Activated naive CD8-positive, alpha-beta T cell treated with anti-CD3 and anti-CD28 coated beads, Interleukin-2, amount 50 U/mL, for 24 hours (primary cell): ENCODE results near the gene CMTM5.

Experiments used
- ATAC-seq: fragments of 150-1000 bp; cut with Tn5 transposase; one replicate; pipeline ENCODE4 v1.10.0; 2021
- DNase-seq: peaks from one replicate; pipeline ENCODE4 v3.0.0; 2021
- H3K27ac Mint-ChIP-seq: one replicate; pipeline ENCODE4 v1.8.0; 2021; ENCODE audit warnings: mild to moderate bottlenecking, mixed read lengths
- H3K27me3 Mint-ChIP-seq: one replicate; pipeline ENCODE4 v1.8.0; 2021; ENCODE audit warnings: mixed read lengths
- H3K36me3 Mint-ChIP-seq: one replicate; pipeline ENCODE4 v1.8.0; 2021; ENCODE audit warnings: low read depth, mixed read lengths
- H3K4me1 Mint-ChIP-seq: one replicate; pipeline ENCODE4 v1.8.0; 2021; ENCODE audit warnings: mixed read lengths
- H3K4me3 Mint-ChIP-seq: one replicate; pipeline ENCODE4 v1.8.0; 2021; ENCODE audit warnings: mild to moderate bottlenecking, moderate library complexity, mixed read lengths
- H3K9me3 Mint-ChIP-seq: one replicate; pipeline ENCODE4 v1.8.0; 2021; ENCODE audit warnings: mixed read lengths

The CMTM5 gene

DNA sequence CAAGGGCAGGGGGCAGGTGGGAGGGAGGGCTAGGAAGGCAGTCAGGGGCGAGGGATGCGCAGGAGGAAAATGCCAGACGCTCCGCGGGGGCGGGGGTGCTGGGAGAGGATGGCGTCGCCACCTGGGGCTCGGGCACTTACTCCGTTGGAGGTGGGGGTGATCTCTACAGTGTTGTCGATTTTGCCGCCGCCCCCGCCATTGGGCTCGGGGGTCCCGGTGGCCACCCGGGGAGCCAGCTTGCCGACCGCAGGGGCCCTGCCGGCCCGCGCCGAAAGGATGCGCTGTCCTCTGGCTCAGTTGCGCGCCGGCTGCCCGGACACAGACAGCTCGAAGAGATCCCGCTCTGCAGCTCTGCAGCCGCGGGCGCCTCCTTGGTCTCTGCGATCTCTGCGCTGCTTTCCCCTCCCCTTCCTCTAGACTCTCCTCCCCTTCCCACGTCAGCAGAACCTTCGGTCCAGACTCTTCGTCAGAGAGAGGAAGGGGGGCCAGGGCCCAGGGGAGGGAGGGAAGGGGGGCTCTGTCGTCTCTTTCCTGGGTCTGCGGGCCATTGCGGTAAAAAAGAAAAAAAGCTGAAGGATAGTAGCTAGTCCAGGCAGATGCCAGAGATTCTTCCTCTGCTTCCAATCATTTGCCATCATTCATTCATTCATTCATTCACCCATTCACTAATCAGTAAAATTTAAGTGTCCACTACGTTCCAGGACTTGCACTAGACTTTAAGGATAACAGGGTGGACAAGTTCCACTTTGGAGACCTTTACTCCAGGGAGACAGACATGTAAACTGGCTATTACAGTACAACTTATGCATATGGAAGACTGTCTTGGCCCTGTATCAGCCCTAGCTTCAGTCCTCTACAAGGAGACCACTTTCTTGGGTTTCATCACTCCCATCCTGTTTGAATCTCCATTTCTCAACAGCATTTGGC, 24.1 kb upstream of the CMTM5 start, which contains the start of gene SLC22A17:
TSS of gene SLC22A17 (minus strand) at position 382 of the 927 bp plus-strand sequence.
- ATAC-seq = peak; percentile 82
- Mint-ChIP-seq H3K27me3 (peaks cover 30% of the 10 kb centered on the region), H3K9me3 (no peaks in the 10 kb centered on the region), H3K36me3 (no peaks in the 10 kb centered on the region), H3K4me1 (peaks cover 13% of the 10 kb centered on the region), H3K4me3 (peak within 1 kb of the TSS; percentile 61), H3K27ac (peak within 1 kb of the TSS; percentile 47)
- peak; percentile 52 for DNase-seq

DNA sequence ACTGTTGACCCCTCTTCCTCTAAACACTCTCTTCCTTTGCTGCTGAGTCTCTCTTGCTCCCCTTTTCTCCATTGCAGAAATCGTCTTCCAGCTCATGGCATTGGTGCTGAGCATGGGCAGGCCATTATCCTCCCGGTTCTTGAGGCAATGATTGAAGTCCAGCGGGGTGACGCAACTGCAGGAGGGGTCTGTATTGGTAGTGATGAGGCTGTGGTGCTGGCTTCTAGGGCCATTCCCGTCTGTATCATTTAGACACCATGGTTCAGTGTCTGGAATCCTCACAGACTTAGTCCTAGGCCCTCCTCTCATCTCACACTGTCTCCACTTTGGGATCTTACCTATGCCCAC, 23.4 kb upstream of the CMTM5 start:
- Mint-ChIP-seq H3K9me3 (no peaks in the 10 kb centered on the region), H3K4me3 (peak overlapping the region; percentile 61), H3K27me3 (peaks cover 30% of the 10 kb centered on the region), H3K27ac (peak overlapping the region; percentile 47), H3K36me3 (no peaks in the 10 kb centered on the region), H3K4me1 (peaks cover 13% of the 10 kb centered on the region)
- ATAC-seq (no peak), DNase-seq (no peak)

DNA sequence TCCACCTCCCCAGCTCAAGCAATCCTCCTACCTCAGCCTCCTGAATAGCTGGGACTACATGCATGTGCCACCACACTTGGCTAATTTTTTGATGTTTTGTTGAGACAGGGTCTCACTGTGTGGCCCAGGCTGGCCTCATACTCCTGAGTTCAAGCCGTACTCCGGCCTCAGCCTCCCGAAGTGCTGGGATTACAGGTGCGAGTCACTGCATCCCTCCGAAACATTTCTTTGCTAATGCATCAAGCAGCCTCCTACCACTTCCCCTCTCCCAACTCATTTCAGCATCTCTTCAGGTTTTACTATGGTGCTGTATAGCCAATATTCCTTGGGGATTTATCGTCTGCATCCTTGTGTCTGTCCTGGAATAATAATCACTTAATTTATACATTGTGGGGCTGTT, 21.9 kb upstream of the CMTM5 start:
- DNase-seq = no peak
- no peak overlapping the region for H3K4me3 Mint-ChIP-seq
- H3K4me1 Mint-ChIP-seq = peaks cover 13% of the 10 kb centered on the region
- H3K36me3 Mint-ChIP-seq = no peaks in the 10 kb centered on the region
- H3K27ac Mint-ChIP-seq = no peak overlapping the region
- H3K9me3 Mint-ChIP-seq = no peaks in the 10 kb centered on the region
- H3K27me3 Mint-ChIP-seq = peaks cover 27% of the 10 kb centered on the region
- ATAC-seq = no peak

DNA sequence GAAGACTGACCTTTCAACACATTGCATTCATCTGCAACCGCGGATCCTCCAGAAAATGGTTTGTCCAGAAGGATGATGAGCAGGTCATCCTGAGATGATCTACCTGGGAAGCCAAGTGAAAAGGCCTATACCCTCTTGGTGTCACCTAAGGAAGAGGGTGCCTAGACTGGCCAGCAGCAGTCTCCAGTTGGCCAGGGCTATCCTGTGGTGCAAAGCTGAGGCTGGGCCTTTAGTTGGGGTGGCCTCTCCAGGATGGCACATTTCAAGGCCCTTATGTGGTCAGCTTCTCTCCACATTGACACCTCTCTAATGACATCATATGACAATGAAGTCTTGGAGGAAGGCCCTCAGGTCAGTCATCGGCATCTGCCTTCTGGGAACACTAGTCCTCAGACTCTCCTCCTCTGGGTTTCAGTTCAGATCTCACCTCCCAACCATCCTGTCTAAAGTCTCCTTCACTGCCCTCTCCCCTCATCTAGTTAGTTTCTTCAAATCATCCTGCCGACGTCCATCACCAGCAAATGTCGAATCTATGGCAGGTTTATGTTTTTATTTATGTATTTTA, 20.9 kb upstream of the CMTM5 start:
- no peak for ATAC-seq
- Mint-ChIP-seq H3K36me3 (no peaks in the 10 kb centered on the region), H3K27ac (no peak overlapping the region), H3K27me3 (peaks cover 19% of the 10 kb centered on the region), H3K9me3 (no peaks in the 10 kb centered on the region), H3K4me1 (peaks cover 13% of the 10 kb centered on the region), H3K4me3 (no peak overlapping the region)
- DNase-seq = no peak

DNA sequence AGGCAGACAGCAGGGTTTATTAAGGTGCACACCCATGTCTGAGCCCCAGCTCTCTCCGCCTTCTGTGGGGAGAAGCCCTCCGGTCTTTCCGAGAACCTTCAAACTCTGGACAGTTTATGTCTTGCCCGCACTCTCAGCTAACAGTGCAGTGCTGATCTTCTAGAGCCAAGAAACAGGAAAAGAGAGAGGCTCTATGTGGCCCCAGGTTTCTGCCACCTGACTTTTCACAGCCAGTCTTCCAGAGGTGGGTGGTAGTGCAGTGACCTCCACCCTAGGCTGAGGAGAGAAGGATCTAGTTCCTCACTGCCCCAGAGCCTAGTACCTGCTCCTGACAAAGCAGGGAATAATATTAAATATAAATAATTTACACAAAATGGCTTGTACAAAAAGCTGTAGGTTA, 20.2 kb upstream of the CMTM5 start:
- Mint-ChIP-seq H3K27ac (no peak overlapping the region), H3K9me3 (no peaks in the 10 kb centered on the region), H3K27me3 (peaks cover 13% of the 10 kb centered on the region), H3K36me3 (no peaks in the 10 kb centered on the region), H3K4me1 (peaks cover 8% of the 10 kb centered on the region), H3K4me3 (no peak overlapping the region)
- DNase-seq (no peak), ATAC-seq (no peak)

DNA sequence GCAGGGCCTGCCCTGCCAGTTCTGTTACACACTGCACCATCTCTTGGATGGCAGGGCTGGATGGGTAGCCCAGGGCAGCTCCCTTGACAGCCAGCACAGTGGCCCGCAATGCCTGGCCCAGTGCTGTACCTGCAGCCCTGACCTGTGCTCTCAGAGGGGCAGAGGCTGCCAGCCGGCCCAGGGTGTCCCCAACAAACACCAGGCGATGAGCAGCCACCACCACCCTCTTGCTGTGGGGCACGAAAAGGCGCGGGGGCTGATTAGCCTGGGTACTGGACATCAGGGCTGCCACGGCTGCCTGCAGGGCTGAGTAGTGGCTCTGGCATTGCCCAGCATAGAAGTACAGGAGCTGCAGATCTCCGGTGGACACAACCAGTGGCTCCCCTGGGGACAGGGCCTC, 19.6 kb upstream of the CMTM5 start:
- Mint-ChIP-seq H3K4me3 (no peak overlapping the region), H3K27me3 (peaks cover 13% of the 10 kb centered on the region), H3K36me3 (no peaks in the 10 kb centered on the region), H3K27ac (no peak overlapping the region), H3K4me1 (peaks cover 8% of the 10 kb centered on the region), H3K9me3 (no peaks in the 10 kb centered on the region)
- DNase-seq (no peak), ATAC-seq (no peak)

DNA sequence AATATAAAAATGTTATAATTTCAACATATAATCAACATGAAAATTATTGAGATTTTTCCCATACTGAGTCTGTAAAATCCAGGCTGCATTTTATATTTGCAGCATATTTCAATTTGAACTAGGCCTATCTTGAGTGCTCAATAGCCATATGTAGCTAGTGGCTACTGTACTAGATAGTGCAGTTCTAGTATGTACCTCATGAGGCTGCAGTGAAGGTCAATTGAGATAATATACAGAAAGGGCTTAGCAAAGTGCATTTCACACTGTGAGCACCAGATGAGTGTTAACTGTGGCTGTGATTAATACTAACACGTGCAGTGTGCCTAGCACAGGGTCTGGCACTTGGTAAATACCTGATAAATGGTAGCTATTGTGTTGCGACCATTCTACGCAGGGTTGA, 18.8 kb upstream of the CMTM5 start:
- no peak for ATAC-seq

DNA sequence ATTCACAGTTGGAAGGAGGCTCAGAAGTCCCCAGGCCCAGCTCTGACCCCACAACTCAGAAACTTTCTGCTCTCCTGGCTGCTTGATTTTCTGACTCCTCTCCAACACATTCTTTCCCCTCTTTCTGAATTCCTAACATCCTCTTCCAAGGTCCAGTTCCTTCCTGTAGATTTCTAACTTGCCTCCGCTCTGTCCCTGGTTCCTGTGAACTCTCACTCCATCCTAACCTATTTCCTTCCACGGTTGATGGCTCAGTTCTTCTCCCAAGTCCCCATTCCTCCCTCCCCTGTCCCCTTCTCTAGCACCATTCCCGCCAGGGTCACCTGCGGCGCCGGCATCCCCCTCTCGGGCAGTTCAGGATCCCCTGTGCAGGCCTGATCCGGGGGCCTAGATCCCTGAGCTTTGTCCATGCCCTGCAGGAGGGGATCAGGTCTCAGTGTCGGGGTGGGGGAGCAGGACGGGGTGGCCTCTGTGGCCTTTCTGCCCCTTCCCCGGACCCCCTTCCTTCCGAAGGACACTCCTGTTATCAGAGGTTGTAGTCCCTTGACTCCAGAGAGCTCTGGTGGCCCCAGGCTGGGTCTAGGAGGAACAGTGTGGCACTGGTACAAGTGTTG, 18.2 kb upstream of the CMTM5 start:
- DNase-seq = no peak
- no peaks in the 10 kb centered on the region for H3K36me3 Mint-ChIP-seq
- H3K27ac Mint-ChIP-seq = no peak overlapping the region
- ATAC-seq = no peak
- H3K4me1 Mint-ChIP-seq = no peaks in the 10 kb centered on the region
- peaks cover 6% of the 10 kb centered on the region for H3K27me3 Mint-ChIP-seq
- H3K4me3 Mint-ChIP-seq = no peak overlapping the region
- no peaks in the 10 kb centered on the region for H3K9me3 Mint-ChIP-seq

More for the DNA sequence above, 18.8 kb upstream of the CMTM5 start:
- Mint-ChIP-seq H3K4me3 (no peak overlapping the region), H3K36me3 (no peaks in the 10 kb centered on the region), H3K27ac (no peak overlapping the region), H3K27me3 (peaks cover 11% of the 10 kb centered on the region), H3K4me1 (peaks cover 4% of the 10 kb centered on the region), H3K9me3 (no peaks in the 10 kb centered on the region)
- DNase-seq = no peak

DNA sequence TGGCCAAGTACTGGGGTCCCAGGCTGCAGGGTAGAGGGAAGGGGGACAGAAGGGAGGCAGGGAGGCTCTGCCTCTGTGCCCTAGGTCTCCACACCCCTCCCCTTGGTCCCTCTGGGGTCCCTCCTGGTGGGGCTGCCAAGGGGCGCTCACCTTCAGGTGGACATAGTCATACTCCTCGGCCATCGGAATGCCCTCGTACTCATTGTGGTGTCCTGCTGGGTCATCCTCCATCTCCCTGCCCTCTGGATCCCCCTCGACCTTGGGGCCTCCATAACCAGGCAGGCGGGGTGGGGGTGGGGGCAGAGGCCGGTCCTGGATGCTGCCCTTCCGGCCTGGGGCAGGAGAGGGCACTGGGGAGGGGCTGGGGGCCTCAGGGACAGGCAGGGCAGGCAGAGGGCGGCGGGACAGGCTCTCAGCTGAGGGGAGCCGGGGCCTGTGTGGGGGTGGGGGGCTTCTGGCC, 17.6 kb upstream of the CMTM5 start:
- Mint-ChIP-seq H3K4me1 (no peaks in the 10 kb centered on the region), H3K36me3 (no peaks in the 10 kb centered on the region), H3K27me3 (peaks cover 5% of the 10 kb centered on the region), H3K4me3 (no peak overlapping the region), H3K9me3 (no peaks in the 10 kb centered on the region), H3K27ac (no peak overlapping the region)
- ATAC-seq (no peak), DNase-seq (no peak)

DNA sequence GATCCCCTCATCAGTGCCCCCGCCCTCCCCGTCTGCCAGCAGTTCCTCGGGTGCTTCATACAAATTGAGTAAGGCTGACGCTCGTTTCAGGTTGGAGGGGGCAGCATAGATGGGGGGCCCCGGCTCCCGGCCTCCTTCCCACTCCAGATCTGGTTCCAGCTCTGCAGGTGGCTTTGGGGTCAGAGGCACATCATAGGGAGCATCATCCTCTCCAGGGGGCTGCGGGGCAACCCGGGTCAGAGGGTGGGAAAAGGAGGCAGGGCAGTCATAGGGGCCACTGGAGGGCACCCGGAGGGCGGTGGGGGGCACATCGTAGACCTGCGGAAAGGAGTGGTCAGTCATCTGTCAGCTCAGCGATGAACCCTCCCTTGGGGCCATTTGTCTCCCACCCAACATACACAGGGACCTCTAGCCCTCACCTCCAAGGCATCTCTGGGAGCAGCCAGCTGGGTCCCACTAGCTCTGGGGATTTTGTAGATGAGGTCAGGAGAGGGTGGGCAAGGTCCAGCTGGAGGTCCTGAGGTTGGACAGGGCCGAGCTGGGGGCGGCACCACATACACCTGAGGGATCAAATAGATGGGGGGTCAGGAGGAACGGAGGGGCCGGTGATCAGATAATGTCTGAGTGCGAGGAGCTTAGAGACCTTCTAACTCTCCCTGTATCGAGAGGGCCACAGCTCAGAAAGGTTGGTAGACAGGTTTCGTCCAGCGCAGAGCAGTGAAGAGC, 17.0 kb upstream of the CMTM5 start:
- Mint-ChIP-seq H3K36me3 (no peaks in the 10 kb centered on the region), H3K4me3 (no peak overlapping the region), H3K27ac (no peak overlapping the region), H3K27me3 (peaks cover 12% of the 10 kb centered on the region), H3K9me3 (no peaks in the 10 kb centered on the region), H3K4me1 (peaks cover under 1% of the 10 kb centered on the region)
- ATAC-seq = no peak
- no peak for DNase-seq

DNA sequence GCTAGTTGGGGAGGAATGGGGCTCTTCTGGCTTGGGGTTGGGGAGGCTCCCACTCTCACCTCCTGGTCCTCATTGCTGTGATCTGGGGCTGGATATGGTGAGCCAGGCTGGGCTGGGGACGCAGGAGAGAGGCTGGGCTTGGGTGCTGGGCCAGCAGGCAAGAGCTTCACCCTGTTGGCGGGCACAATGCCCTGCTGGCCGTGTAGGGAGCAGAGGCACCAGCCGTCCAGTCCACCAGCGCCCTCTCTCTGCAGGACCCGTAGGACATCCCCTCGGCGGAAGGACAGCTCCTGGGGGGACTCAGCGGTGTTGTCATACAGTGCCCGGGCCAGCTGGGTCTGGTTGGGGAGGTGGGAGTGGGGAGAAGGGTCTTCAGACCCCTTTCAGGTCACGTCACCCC, 16.4 kb upstream of the CMTM5 start:
- no peak for DNase-seq
- Mint-ChIP-seq H3K4me3 (no peak overlapping the region), H3K27me3 (peaks cover 13% of the 10 kb centered on the region), H3K36me3 (no peaks in the 10 kb centered on the region), H3K27ac (no peak overlapping the region), H3K9me3 (no peaks in the 10 kb centered on the region), H3K4me1 (peaks cover 2% of the 10 kb centered on the region)
- no peak for ATAC-seq

DNA sequence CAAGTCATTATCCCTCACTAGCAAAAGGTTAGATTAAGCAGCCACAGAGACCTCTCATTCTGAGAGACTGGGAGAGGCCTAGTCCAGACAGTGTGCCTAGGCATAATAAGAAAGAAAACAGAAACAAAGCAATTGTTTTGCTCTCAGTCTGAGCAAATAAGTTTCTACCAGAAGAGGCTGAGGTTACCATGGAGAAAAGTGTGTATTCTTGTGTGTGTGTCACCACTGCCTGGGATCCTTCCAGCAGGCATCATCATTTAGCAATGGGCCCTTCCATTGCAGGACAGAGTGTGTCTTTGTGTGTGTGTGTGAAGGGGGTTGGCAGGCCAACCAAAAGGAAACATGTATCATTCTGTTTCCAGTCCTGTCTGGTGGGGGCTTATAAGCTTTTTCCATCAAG, 15.5 kb upstream of the CMTM5 start:
- H3K9me3 Mint-ChIP-seq = no peaks in the 10 kb centered on the region
- no peak overlapping the region for H3K27ac Mint-ChIP-seq
- peak; percentile 47 for ATAC-seq
- no peaks in the 10 kb centered on the region for H3K36me3 Mint-ChIP-seq
- H3K27me3 Mint-ChIP-seq = peaks cover 13% of the 10 kb centered on the region
- DNase-seq = no peak
- H3K4me3 Mint-ChIP-seq = no peak overlapping the region
- peaks cover 2% of the 10 kb centered on the region for H3K4me1 Mint-ChIP-seq

DNA sequence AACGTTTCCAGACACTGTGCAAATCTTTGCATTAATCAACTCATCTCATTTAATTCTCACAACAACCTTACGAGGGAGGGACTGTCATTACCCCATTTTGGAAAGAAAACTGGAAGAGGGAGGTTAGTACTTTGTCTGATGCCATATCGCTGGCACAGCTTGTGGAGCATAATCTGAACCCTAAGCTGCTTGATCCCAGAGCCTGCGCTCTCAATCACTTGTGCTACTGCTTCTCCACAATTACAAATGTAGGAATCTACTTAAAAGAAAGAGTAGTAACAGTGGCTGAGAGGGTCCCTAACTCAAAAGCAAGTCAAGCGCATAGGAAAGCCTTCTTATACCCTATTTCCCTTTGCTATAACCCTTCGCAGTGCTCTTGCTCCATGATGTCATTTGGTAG, 15.1 kb upstream of the CMTM5 start:
- H3K9me3 Mint-ChIP-seq = no peaks in the 10 kb centered on the region
- peaks cover 2% of the 10 kb centered on the region for H3K4me1 Mint-ChIP-seq

DNA sequence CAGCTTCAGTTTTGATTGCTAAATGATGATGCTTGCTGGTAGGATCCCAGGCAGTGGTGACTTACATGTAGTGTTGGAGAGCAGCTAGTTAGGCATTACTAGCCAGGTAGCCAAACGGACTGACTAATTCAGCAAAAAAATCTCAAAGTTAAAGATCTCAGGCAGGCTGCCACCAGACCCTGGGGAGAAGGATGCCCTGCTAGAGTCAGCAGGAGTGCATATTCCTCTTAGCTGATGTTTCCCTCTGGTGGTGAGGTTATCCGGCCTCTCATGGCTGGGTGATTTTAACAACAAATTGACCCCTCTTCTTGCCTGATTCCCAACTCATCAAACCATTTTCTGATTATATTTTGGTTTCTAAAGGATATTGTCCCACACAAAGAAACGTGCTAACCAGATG, 14.6 kb upstream of the CMTM5 start:
- Mint-ChIP-seq H3K9me3 (no peaks in the 10 kb centered on the region), H3K36me3 (no peaks in the 10 kb centered on the region), H3K27ac (no peak overlapping the region), H3K4me1 (peaks cover 2% of the 10 kb centered on the region), H3K4me3 (no peak overlapping the region), H3K27me3 (peaks cover 22% of the 10 kb centered on the region)
- DNase-seq = no peak
- no peak for ATAC-seq

More for the DNA sequence above, 15.1 kb upstream of the CMTM5 start:
- Mint-ChIP-seq H3K27ac (no peak overlapping the region), H3K36me3 (no peaks in the 10 kb centered on the region), H3K27me3 (peaks cover 17% of the 10 kb centered on the region), H3K4me3 (no peak overlapping the region)
- DNase-seq = no peak
- ATAC-seq = no peak
